Measurements from ENCODE around the gene SEMA3D. TPM values are rescaled to one million over a fixed set of nuclear protein-coding genes. Genes with fewer than 3 reads are reported as not detected.

SEMA3D gene
- total RNA-seq, 2 donors from 2014 or later, result not detected

- Mint-ChIP-seq H3K4me1 (no peaks in the 10 kb centered on the region), H3K9me3 (peaks cover 6% of the 10 kb centered on the region), H3K27ac (no peak overlapping the region), H3K27me3 (no peaks in the 10 kb centered on the region), H3K4me3 (no peak overlapping the region), H3K36me3 (ENCODE audit: low read depth) (no peaks in the 10 kb centered on the region)
- ATAC-seq (replicated peaks), result no peak
These were observed 19.2 kb downstream of the SEMA3D start for GRCh38 chr7:85167636-85168035.

GRCh38 chr7:85165263-85165662 is 21.6 kb downstream of the SEMA3D start:
- Mint-ChIP-seq H3K36me3 (ENCODE audit: low read depth) (no peaks in the 10 kb centered on the region), H3K27me3 (no peaks in the 10 kb centered on the region), H3K27ac (no peak overlapping the region), H3K4me1 (no peaks in the 10 kb centered on the region), H3K9me3 (peaks cover 17% of the 10 kb centered on the region), H3K4me3 (no peak overlapping the region)
- ATAC-seq (replicated peaks), result no peak

- Mint-ChIP-seq H3K9me3 (peaks cover 17% of the 10 kb centered on the region), H3K27ac (no peak overlapping the region), H3K4me3 (no peak overlapping the region), H3K27me3 (no peaks in the 10 kb centered on the region), H3K36me3 (ENCODE audit: low read depth) (no peaks in the 10 kb centered on the region), H3K4me1 (no peaks in the 10 kb centered on the region)
- no peak for ATAC-seq (replicated peaks)
These were observed 22.5 kb downstream of the SEMA3D start for GRCh38 chr7:85164376-85164775.

DNA sequence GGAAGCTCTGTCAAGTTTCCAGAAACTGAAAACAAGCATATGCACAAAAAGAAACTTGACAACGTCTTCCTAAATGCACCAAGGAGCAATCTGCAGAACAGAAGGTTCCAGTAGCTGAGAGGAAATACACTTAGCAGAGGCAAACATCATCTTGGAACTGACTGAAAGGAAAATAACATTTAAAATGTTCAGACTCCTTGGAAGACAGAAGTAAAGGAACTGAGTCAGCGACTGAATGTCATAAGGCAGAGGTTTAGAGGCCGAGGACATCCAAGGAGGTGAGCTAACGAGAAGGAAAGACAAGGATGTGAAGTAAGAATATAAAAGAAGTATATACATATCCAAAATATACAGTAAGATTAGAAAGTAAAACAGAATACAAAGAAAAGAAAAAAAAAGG is 24.1 kb downstream of the SEMA3D start:
- no peak overlapping the region for H3K27ac Mint-ChIP-seq
- H3K36me3 Mint-ChIP-seq (ENCODE audit: low read depth), result no peaks in the 10 kb centered on the region
- no peaks in the 10 kb centered on the region for H3K4me1 Mint-ChIP-seq
- no peaks in the 10 kb centered on the region for H3K27me3 Mint-ChIP-seq
- ATAC-seq (replicated peaks), result no peak
- H3K4me3 Mint-ChIP-seq, result no peak overlapping the region
- H3K9me3 Mint-ChIP-seq, result peaks cover 31% of the 10 kb centered on the region

DNA sequence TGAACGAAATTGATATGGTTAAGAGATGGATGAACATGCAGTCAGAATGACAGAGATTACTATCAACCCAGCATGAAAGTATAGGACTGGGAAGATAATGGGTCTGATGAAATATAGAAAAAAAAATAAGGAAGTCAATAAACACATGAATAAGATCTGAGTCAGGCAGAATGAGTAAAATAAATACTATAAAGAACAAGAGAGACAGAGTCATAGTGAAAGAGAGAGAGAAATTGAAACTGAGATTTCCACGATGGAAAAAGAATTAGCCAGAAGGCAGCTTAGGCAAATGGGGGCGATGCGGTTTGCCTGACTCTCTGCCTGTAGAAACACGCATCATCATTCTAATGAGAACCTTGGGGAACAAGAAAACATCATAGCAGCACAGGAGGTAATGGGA is 26.6 kb downstream of the SEMA3D start:
- Mint-ChIP-seq H3K9me3 (peaks cover 25% of the 10 kb centered on the region), H3K36me3 (ENCODE audit: low read depth) (no peaks in the 10 kb centered on the region), H3K4me1 (no peaks in the 10 kb centered on the region), H3K27ac (peak overlapping the region; percentile 29), H3K4me3 (no peak overlapping the region), H3K27me3 (no peaks in the 10 kb centered on the region)
- peak; percentile 71 for ATAC-seq (replicated peaks)

DNA sequence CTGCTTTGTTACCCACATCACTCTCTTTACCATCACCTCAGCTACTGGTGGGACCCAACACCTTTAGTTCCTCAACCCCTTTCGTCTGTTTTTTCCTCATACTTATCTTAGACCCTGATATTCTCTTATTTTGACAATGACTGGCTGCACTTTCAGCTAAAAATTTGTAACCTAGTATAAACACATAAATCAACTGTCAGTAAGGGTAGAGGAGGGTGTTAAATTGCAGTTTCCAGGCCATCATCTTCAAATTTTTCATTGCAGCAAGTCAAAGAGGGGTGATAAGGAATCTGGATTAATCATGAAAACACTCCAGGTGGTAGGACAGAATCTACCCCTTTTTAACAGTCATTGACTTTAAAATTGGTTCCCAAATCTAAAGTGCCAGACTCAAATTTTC is 27.9 kb downstream of the SEMA3D start:
- H3K9me3 Mint-ChIP-seq, result peaks cover 25% of the 10 kb centered on the region
- no peaks in the 10 kb centered on the region for H3K36me3 Mint-ChIP-seq (ENCODE audit: low read depth)
- ATAC-seq (replicated peaks), result no peak
- no peaks in the 10 kb centered on the region for H3K4me1 Mint-ChIP-seq
- no peak overlapping the region for H3K4me3 Mint-ChIP-seq
- no peak overlapping the region for H3K27ac Mint-ChIP-seq
- H3K27me3 Mint-ChIP-seq, result no peaks in the 10 kb centered on the region

DNA sequence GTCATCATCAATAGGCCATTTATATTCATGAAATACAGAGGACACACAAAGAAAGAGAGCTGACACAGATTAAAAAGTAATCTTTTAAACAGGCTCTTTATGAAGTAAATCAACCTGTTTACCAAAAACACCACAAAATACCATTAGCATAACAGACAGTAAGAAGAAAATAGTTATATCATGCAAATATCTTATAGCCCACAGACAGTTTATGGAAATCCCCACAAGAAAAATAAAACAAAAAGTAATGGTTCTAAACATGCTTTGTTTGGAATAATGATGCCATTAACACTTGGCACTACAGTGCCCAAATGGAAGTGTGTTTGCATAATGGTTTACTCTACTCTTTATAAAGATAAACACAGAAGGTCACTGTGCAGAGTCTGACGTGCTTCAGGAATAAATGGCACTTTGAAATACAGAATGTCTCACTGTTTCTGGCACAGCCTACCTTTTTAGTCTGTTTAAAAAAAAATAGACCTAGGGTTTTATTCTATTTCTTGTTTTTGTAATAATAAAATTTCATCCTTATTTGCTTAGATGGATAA is 30.1 kb downstream of the SEMA3D start:
- H3K9me3 Mint-ChIP-seq, result peaks cover 23% of the 10 kb centered on the region

GRCh38 chr7:85154282-85154937 is 32.4 kb downstream of the SEMA3D start:
- no peak overlapping the region for H3K4me3 Mint-ChIP-seq
- H3K27me3 Mint-ChIP-seq, result no peaks in the 10 kb centered on the region
- ATAC-seq (replicated peaks), result no peak
- H3K27ac Mint-ChIP-seq, result no peak overlapping the region
- no peaks in the 10 kb centered on the region for H3K4me1 Mint-ChIP-seq
- no peaks in the 10 kb centered on the region for H3K36me3 Mint-ChIP-seq (ENCODE audit: low read depth)
- H3K9me3 Mint-ChIP-seq, result peaks cover 18% of the 10 kb centered on the region

More for the DNA sequence above, 30.1 kb downstream of the SEMA3D start:
- H3K27me3 Mint-ChIP-seq, result no peaks in the 10 kb centered on the region
- no peak overlapping the region for H3K27ac Mint-ChIP-seq
- no peaks in the 10 kb centered on the region for H3K4me1 Mint-ChIP-seq
- no peaks in the 10 kb centered on the region for H3K36me3 Mint-ChIP-seq (ENCODE audit: low read depth)
- no peak for ATAC-seq (replicated peaks)
- no peak overlapping the region for H3K4me3 Mint-ChIP-seq

- peaks cover 14% of the 10 kb centered on the region for H3K9me3 Mint-ChIP-seq
- no peak for ATAC-seq (replicated peaks)
- no peaks in the 10 kb centered on the region for H3K27me3 Mint-ChIP-seq
- H3K4me1 Mint-ChIP-seq, result no peaks in the 10 kb centered on the region
- H3K36me3 Mint-ChIP-seq (ENCODE audit: low read depth), result no peaks in the 10 kb centered on the region
- no peak overlapping the region for H3K27ac Mint-ChIP-seq
- H3K4me3 Mint-ChIP-seq, result no peak overlapping the region
These were observed 33.1 kb downstream of the SEMA3D start for GRCh38 chr7:85153715-85154114.

GRCh38 chr7:85150624-85151023 is 36.2 kb downstream of the SEMA3D start:
- Mint-ChIP-seq H3K4me3 (no peak overlapping the region), H3K36me3 (ENCODE audit: low read depth) (no peaks in the 10 kb centered on the region), H3K27ac (no peak overlapping the region), H3K9me3 (peaks cover 4% of the 10 kb centered on the region), H3K27me3 (no peaks in the 10 kb centered on the region), H3K4me1 (no peaks in the 10 kb centered on the region)
- no peak for ATAC-seq (replicated peaks)

GRCh38 chr7:85144771-85145170 is 42.1 kb downstream of the SEMA3D start:
- Mint-ChIP-seq H3K9me3 (no peaks in the 10 kb centered on the region), H3K36me3 (ENCODE audit: low read depth) (no peaks in the 10 kb centered on the region), H3K27ac (no peak overlapping the region), H3K27me3 (no peaks in the 10 kb centered on the region), H3K4me1 (no peaks in the 10 kb centered on the region), H3K4me3 (no peak overlapping the region)
- ATAC-seq (replicated peaks), result no peak

- Mint-ChIP-seq H3K27me3 (no peaks in the 10 kb centered on the region), H3K4me1 (no peaks in the 10 kb centered on the region), H3K9me3 (no peaks in the 10 kb centered on the region), H3K4me3 (no peak overlapping the region), H3K27ac (no peak overlapping the region), H3K36me3 (ENCODE audit: low read depth) (no peaks in the 10 kb centered on the region)
- ATAC-seq (replicated peaks), result no peak
These were observed 50.9 kb downstream of the SEMA3D start for GRCh38 chr7:85135977-85136376.

DNA sequence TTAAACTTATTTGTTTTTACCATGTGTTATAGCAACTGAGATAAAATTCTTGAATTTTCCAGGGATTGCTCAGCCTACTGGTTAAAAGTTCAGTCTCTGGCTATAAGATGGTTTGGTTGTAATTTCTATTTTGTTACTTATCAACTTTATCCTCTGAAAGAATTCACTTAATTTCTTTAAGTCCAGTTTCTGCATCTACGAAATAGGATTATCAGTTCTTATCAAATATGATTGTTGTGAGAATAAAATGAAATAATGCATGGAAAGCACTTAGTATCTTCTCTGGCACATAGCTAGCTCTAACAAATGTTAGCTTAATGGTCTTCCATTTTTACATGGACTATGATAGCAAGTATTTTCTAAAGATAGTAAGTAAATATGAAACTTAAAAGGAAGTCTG is 53.3 kb downstream of the SEMA3D start:
- Mint-ChIP-seq H3K9me3 (no peaks in the 10 kb centered on the region), H3K27me3 (no peaks in the 10 kb centered on the region), H3K27ac (no peak overlapping the region), H3K4me1 (no peaks in the 10 kb centered on the region), H3K4me3 (no peak overlapping the region), H3K36me3 (ENCODE audit: low read depth) (no peaks in the 10 kb centered on the region)
- no peak for ATAC-seq (replicated peaks)

DNA sequence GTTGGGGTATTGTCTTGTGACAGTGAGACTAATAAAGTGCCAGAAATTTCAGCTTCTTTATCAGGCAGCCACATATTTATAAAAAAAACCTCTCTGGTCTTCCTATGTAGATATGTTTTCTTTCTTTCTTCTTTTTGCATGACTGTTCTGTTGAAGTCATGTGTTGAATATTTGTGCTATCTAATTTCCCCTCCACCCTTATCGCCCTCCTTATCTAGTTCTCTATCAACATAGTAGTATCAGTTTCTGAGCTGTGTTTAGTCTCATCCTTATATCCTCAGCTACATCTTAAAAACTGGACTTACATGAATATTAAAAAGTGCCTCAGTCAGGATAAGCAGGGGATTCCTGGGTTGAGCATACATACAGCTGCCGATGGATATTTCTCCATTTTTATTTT is 53.9 kb downstream of the SEMA3D start:
- no peak overlapping the region for H3K27ac Mint-ChIP-seq
- no peaks in the 10 kb centered on the region for H3K27me3 Mint-ChIP-seq

GRCh38 chr7:85130702-85131101 is 56.2 kb downstream of the SEMA3D start:
- Mint-ChIP-seq H3K4me3 (no peak overlapping the region), H3K4me1 (no peaks in the 10 kb centered on the region), H3K27ac (no peak overlapping the region), H3K27me3 (no peaks in the 10 kb centered on the region), H3K9me3 (peaks cover 2% of the 10 kb centered on the region), H3K36me3 (ENCODE audit: low read depth) (no peaks in the 10 kb centered on the region)
- no peak for ATAC-seq (replicated peaks)

More for the DNA sequence above, 53.9 kb downstream of the SEMA3D start:
- H3K4me3 Mint-ChIP-seq, result no peak overlapping the region
- H3K9me3 Mint-ChIP-seq, result no peaks in the 10 kb centered on the region
- ATAC-seq (replicated peaks), result no peak
- H3K4me1 Mint-ChIP-seq, result no peaks in the 10 kb centered on the region
- H3K36me3 Mint-ChIP-seq (ENCODE audit: low read depth), result no peaks in the 10 kb centered on the region

All from activated T-helper 17 cell treated with anti-CD3 and anti-CD28 coated beads, Interleukin-2, amount 50 U/mL, for 72 hours (primary cell).